ENCODE data around the gene C10orf53.

- TF ChIP-seq CTCF (conservative IDR thresholded peaks at IDR 0.05; ENCODE audit: low read length) (no peak), EZH2phosphoT487 (IDR thresholded peaks at IDR 0.05; ENCODE audit: borderline replicate concordance) (no peak)
These were observed 12.8 kb upstream of the C10orf53 start for GRCh38 chr10:49666685-49667084.
